SK-N-MC (cell line): ENCODE data around the gene PER2.

Source experiments
- EZH2 ChIP-seq: fragments of 200-600 bp; sonication (generic); IDR thresholded peaks from one replicate; pipeline ENCODE4 v1.6.1; 2017; ENCODE audit warnings: antibody characterized with exemption
- POLR2AphosphoS5 ChIP-seq: IDR thresholded peaks from 2 replicates; pipeline ENCODE4 v1.6.1; 2012; ENCODE audit warnings: mild to moderate bottlenecking, low read depth, low read length, borderline replicate concordance

- no peak for TF ChIP-seq POLR2AphosphoS5
- TF ChIP-seq EZH2, result no peak
These were observed 51.8 kb downstream of the PER2 start for GRCh38 chr2:238236571-238236970.
